ENCODE measurements around the gene ITPK1.

The ITPK1 gene

DNA sequence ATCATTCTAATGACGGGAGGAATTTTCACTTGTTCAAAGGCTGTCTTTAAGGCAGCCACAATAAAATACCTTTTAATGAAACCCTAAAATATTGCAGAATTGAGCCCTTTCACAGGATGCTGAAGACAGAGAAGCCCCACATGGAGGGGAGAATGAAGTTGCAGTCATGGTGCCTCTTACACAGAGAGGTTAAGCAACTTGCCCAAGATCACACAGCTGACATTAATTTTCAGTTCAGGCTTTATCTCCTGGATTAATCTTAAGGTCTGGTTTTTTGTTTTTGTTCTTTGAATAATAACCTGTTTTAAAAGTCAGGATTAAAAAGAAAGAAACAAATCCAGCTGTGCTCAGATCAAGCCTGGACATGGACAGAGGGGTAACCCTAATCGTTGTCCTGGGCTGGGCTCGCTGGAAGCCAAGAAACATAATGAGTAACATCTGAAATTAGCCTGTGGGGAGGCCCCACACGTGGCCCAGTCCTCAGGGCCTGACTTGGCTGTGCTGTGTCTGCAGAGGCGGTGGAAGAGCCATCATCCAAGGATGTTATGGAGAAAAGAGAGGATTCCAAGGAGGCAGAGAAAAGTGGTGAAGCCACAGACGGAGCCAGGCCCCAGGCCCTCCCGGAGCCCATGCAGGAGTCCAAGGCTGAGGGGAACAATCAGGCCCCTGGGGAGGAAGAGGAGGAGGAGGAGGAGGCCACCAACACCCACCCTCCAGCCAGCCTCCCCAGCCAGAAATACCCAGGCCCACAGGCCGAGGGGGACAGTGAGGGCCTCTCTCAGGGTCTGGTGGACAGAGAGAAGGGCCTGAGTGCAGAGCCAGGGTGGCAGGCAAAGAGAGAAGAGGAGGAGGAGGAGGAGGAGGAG, 184.8 kb downstream of the ITPK1 start:
- intact Hi-C loops (cut with DNase I): no loop called here
- no peak for DNase-seq

DNA sequence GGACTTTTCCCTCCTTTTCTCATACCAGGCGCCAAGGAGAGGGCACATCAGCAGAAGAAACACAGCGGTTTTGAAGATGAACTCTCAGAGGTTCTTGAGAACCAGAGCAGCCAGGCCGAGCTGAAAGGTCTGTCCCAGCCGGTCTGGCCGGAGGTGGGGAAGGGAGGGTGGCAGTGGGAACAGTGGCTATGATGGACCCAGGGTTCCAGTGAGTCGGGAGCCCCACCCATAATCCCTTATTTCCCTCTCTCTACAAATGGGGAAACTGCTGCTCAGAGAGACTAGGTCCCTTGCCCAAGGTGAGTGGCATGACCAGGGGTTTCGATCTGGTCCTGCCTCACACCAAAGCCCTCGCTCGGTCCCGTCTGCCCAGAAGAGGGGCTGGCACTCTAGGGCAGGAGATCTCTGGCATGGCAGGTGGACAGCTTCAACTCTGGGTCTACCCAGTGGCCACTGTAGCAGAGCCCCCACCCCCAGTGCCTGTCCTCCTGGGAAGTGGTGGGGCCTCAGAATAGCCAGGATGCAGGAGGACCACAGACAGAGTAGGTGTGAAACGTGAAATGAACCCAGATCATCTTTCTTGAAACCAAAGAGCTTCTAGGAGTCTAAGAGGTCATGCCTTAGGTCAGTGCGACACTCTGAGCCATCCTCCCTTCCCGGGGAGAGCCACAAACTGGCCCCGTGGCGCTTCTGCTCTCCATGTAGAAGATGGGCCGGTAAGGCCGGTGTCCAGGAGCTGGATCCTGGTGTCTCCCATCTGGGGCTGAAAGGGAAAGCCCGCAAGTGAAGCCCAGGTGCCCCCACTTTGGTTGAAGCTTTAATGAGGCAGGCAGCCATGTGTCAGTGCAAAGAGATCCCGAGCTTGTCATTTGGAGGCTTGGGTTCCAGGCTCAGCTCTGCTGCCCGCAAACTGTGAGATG, 185.8 kb downstream of the ITPK1 start:
- DNase-seq: no peak
- intact Hi-C loops (cut with DNase I): no loop called here

DNA sequence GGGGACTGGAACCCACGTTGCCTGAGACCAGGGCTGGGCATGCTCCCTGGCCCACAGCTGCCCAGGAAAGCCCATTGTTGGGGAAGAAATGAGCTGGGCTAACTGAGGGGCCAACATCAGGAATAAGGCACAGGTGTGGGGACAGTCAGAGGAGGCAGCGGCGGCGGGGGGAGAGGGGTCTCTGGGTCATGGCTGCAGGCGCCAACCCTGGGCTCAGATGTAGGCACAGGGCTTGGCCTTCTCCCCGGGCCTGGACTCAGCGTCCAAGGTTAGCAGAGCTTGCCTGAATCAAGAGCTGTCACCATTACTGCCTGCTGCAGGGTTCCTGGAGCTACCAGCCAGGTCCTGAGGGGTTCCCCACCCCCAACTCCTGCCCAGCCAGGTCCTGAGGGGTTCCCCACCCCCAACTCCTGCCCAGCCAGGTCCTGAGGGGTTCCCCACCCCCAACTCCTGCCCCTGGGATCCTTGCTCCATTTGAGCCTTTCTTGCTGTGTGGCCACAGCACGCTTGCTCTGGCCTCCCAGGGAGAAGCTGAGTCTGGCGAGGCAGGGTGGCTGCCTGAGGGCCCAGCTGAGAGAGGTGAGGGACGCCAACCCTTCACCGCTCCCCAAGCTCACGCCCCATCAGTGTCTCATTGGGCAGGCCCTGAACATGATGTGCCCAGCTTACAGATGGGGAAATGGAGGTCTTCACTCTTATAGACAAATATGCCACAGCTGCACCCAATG, 186.6 kb downstream of the ITPK1 start:
- intact Hi-C loops (cut with DNase I): no loop called here
- no peak for DNase-seq

DNA sequence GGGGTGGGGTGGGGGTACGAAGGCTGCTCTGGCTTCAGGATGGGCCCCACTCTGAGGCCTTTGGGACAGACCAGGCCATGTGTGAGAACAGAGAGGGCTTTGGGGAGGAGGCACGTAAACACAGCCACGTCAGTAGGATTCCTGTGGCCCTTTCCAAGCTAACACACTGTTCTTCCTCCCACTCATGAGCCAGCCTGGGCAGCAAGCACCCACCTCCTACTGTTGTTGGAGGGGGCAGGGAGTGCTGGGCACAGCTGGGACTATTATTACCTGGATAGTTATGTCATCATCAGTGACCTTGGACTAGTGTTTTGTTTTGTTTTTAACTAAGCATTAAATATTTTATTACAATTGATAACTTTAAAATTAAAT, 187.5 kb downstream of the ITPK1 start:
- no peak for DNase-seq
- intact Hi-C loops (cut with DNase I): no loop called here

DNA sequence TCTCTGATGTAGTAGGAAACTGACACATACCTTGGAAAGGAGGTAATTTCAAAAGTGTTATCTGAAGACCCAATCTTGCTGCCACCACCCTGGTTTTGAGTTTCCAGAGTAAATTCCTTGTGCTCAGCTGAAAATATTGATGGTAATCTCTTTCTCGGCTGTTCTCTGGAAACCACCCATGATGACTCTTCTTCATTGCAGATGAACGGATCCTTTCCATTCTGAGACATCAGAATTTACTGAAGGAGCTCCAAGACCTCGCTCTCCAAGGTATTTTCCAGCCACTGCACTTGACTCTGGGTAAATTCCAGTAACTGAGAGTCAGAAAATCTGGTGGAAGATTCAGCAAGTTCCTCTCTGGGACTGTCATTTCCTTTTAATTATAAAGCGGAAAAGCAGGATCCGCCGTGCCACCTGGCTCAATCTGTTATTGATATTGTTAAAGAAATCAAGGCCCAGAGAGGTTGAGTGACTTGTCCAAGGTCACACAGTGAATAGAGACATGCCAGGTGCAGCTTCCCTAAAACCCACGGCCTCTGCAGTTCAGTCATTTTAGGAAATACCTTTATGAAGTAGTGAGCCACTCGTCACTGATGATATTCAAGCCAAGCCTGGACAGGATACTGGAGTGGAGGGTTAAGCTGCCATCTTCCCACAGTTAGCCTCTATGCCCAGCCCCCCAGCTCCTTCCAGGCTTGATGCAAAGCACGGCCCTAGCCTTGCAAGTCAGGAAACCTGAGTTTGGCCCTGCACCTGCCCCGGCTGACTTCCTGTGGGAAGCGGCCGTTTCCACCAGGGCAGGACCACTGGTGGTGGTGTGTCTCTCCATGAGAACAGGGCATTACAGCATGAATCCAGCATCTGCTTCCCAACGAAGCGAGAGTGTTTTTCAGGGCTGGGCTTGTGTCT, 188.1 kb downstream of the ITPK1 start:
- intact Hi-C loops (cut with DNase I): no loop called here
- DNase-seq: no peak

DNA sequence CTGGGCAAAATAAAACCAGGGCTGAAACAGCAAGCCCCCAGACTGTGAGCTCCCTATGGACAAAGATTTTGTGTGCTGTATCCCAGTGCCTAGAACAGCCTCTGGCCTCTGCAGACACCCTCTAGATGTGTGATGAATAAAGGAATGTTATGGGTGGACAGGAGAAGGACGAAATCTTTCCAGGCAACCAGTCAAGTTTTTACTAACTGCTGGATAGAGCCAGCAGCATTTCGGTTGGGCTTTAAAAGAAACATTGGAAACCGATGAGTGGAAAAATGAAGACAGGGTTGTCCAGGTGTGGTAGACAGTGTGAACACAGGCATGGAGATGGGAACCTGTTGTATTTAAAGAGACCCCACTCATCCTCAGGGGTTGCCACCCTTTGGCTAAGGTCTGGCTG, 188.8 kb downstream of the ITPK1 start:
- no peak for DNase-seq
- intact Hi-C loops (cut with DNase I): no loop called here

DNA sequence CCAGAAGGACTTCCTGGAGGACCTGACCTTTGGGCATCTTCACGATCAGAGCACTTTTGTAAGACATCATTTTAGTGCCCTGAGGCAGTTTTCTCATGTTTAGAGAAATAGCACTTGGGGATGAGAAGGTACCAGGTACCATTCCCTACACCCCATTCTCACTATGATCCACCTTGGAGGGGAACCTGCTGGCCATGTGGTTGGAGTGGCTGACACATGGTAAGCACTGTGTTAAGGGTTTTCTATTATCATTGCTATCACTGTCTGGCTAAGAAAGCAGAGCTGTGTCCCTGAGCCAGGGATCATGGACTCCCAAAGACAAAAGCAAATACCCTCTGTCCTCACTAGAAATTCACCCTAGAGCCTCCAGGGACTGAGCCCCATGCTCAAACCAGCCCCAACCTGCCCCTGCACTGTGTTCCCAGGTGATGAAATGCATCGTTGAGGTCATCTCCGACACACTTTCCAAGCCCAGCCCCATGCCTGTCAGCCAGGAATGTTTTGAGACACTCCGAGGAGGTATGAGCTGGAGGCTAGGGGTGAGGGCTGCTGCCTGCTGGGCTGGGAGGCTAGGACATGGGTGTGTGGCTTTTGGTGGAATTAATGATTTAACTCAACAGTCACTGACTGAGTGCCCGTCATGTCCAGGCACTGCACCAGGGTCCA, 189.4 kb downstream of the ITPK1 start:
- DNase-seq: no peak
- intact Hi-C loops (cut with DNase I): no loop called here

DNA sequence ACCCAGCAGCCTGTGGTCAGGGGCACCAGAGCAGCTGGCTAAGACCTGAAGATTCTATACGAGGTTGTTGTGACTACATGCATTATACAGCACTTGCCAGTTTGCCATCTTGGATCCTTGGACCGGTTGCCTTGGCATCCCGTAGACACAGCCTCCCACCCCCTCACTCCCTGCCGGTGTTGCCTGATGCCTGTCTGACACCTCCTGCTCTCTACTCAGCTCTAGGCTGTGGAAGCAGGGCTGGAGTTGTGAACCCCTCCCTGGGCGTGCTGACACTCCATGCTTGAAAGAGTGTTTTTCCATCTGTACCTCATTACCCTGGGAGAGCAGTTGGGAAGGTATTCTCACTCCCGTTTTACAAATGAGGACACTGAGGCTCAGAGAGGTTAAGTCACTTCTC, 190.3 kb downstream of the ITPK1 start:
- DNase-seq: peak; percentile 25 to 91 (median 70)

DNA sequence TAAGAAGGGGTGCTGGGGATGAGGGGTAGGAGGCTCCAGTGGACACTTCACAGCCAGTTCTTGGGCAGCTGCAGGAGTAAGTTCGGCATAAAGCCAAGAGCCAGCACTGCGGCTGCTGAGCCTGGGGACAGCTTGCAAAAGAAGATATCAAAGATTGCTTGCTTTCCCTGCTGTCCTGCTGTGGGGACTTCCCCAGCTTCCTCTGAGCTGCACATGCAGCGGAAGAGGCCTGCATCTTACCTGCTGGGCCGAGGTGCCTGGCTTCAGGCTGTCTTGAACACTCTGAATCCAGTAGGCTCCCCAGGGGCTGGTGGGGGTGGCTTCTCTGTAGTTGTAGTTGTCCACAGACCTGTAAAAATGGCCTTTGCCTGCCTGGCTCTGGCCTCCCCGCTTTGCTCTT, 191.5 kb downstream of the ITPK1 start:
- DNase-seq: no peak
- intact Hi-C loops (cut with DNase I): no loop called here

More for the DNA sequence above, 190.3 kb downstream of the ITPK1 start:
- intact Hi-C loops (cut with DNase I): no loop called here

DNA sequence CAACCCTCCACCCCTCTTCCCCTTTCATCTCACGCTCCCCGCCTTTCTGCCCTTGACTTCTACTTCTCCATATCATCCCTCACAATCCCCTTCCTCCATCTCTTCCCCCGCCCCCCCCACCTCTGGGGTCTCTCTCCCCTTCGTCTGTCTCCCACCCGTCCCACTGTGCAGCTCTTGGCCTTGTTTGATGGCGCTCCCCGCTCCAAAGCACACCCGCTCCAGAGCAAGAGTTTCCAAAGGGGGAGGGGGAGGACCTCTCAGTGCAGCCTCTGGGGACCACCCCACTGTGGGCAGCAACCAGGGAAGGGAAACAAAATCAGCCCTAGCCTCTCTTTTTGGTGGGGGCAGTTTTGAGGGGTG, 192.0 kb downstream of the ITPK1 start:
- no peak for DNase-seq
- intact Hi-C loops (cut with DNase I): no loop called here

DNA sequence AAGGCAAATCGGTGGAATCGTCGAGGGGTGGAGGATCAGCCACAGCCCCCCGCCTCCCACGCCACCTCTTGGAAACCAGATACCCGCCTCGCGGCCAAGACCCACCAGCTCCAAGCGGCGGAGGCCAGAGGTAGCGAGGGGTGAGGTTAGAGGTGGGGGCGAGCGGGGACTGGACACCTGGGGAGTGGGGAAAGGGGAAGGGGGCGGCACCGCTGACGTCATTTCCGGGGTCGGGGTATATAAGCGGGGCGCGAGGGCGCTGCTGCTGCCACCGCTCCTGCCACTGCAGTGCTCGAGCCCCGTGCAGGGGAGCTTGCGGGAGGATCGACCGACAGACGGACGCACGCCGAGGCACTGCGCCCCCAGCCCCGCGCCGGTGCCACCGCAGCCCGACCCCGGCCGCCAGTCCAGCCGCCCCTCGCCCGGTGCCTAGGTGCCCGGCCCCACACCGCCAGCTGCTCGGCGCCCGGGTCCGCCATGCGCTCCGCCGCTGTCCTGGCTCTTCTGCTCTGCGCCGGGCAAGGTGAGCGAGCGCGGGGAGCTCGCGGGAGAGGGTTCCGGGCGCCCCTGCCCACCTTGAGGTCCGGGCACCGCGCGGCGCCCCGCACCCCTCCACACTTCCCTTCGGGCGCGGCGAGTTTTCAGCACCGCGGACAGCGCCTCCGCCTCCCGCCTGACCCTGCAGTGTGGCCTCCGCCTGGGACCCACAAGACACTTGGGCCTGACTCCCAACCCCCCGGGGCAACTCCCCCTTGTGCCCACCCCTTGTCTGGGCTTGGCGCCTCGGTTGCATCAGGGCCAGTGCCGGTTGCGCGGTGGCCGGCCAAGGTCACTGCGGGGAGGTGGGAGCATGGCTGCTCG, 192.6 kb downstream of the ITPK1 start, which contains the start of gene CHGA:
Gene CHGA (plus strand): TSS at position 268 of the 861 bp plus-strand sequence. CDS start 210 bp downstream, at position 478.
- intact Hi-C loops (cut with DNase I): no loop called here
- peak in 41 of 42 donors; percentile 37 to 84 (median 64) for DNase-seq

DNA sequence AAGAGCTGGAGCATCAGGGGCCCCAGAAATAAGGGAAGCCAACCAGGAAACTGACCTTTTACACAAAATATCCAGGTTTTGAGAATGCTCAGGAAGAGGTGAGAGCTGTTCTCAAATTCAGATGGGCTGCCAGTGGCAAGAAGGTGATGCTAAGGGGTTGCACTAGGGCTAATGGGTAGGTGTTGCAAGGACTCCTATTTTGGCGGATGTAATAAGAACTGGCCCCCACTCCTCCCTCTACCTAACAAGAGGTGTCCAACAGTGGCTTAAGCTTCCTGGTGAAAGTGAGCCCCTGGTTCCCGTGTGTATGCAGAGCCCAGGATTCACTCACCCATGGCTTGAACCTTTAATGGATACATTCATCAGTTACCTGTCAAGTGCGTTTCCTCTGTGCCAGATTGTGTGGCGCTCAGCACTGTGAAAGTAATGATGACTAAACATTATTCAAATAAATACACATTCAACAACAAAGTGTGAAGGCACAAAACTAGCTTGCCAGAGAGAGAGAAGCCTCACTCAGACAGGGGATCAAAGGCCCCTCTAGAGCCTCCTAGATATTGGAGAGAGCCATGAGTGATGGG, 193.5 kb downstream of the ITPK1 start:
- DNase-seq: no peak
- intact Hi-C loops (cut with DNase I): no loop called here

DNA sequence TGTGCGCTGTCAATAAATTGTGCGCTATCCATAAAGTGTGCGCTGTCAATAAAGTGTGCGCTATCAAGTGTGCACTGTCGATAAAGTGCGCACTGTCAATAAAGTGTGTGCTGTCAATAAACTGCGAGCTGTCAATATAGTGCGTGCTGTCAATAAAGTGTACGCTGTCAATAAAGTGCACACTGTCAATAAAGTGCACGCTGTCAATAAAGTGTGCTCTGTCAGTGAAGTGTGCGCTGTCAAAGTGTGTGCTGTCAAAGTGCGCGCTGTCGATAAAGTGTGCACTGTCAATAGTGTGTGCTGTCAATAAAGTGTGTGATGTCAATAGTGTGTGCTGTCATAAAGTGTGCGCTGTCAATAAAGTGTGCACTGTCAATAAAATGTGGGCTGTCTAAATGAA, 195.7 kb downstream of the ITPK1 start:
- intact Hi-C loops (cut with DNase I): no loop called here

DNA sequence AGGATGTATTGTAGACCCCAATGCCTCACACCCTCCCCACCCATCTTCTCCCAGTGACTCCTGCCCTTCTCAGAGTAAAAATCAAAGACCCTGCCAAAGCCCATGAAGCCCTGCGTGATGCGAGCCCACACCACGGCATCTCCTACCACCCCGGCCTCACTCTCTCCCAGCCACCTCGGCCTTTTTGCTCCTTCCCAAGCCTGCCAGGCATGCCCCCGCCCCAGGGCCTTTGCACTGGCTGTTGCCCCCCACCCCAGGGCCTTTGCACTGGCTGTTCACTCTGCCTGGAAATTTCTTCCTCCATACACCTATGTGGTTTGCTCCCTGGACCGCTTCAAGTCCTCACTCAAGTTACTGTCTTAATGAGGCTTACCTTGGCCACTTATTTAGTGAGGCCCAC, 197.8 kb downstream of the ITPK1 start:
- no peak for DNase-seq
- intact Hi-C loops (cut with DNase I): no loop called here

More for the DNA sequence above, 195.7 kb downstream of the ITPK1 start:
- DNase-seq: no peak

DNA sequence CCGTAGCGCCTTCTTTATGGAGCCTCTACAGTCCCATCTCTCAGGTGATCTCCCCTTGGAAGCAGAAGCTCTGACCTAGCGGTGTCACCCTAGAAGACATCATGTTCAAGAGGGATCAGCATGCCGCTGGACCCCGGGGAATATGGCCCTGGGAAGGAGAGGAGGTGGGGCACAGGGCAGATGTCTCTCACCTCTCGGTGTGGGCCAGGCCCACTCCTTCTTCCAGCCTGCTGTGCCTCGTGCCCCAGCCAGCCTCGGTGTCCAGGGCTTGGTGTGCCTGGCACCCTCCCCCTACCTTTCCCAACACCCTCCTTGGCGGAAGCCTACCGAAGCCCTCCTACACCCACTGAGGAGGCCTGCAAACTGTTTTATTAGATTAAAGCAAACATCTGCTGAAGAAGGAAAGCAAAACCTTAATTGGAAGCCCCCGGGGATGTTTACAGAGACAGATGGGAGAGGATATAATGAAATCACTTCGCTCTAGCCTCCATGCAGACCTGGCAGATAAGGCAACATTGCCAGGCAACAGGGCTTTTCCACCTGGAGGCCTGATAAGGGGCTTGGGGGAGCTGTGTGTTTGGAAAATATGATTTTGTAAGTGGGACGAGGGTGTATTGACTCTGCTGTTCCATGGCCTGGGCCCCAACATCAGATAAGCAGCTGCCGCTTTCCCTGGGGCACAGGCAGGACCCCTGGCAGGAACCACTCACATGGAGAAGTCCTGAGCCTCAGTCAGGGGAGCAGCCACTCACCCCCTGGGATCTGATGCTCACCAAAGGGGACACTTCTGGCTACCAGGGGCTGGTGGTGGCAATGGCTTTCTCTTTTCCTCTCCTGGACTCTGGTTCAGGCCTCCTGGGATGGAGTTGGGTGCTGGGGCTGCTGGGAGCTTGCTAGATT, 198.4 kb downstream of the ITPK1 start:
- intact Hi-C loops (cut with DNase I): no loop called here

DNA sequence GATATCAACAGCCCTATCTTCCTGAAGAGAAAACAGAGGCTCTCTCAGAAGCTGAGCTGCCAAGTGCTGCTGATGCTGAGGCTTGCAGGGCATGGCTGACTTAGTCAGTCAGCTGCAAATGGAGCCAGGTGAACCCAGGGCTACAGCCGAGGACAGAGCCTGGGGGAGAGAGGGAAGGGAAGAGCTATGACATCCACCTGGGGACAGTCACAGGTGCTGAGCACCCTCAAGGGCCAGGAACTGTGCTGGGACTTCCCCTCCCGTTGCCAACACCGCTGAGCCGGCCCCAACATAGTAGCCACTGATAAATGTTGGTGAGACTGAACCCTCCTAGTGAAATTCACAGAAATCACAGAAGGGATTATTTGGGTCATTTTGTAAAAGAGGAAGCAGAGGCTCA, 199.5 kb downstream of the ITPK1 start:
- intact Hi-C loops (cut with DNase I): no loop called here
- no peak for DNase-seq

More for the DNA sequence above, 198.4 kb downstream of the ITPK1 start:
- no peak for DNase-seq
